ENCODE measurements around the gene PPP2R3C. TPM values are rescaled to one million over a fixed set of nuclear protein-coding genes. Genes with fewer than 3 reads are reported as not detected.

PPP2R3C gene
- total and polyA plus RNA-seq, 2 experiments from 2014 or later = 35.9 to 43.0 TPM

- Histone ChIP-seq H3K79me2 (replicated peaks; ENCODE audit: insufficient read depth) (no peaks in the 10 kb centered on the region), H3K4me3 (no peak overlapping the region), H3K27ac (ENCODE audit: low read depth) (no peak overlapping the region), H3F3A (replicated peaks; ENCODE audit: low read depth) (no peaks in the 10 kb centered on the region), H3K36me3 (ENCODE audit: insufficient read depth) (no peaks in the 10 kb centered on the region), H3K4me2 (no peak overlapping the region), H3K9me2 (ENCODE audit: insufficient read depth) (no peaks in the 10 kb centered on the region), H3K4me1 (ENCODE audit: insufficient read depth) (no peaks in the 10 kb centered on the region), H2AFZ (no peak overlapping the region), H3K27me3 (ENCODE audit: insufficient read depth) (no peaks in the 10 kb centered on the region), H4K20me1 (replicated peaks; ENCODE audit: insufficient read depth) (no peaks in the 10 kb centered on the region)
- Mint-ChIP-seq H3K4me3 (no peak overlapping the region), H3K4me1 (peaks cover 6% of the 10 kb centered on the region; the same call in 2 of the 3 replicates), H3K36me3 (ENCODE audit: low read depth) (peaks cover 10% of the 10 kb centered on the region; the same call in 2 of the 3 replicates), H3K27ac (no peak overlapping the region), H3K27me3 (ENCODE audit: insufficient read depth, low read depth, poor library complexity) (no peaks in the 10 kb centered on the region), H3K9me3 (no peaks in the 10 kb centered on the region; the same call in 2 of the 3 replicates)
- TF ChIP-seq JUNB (IDR thresholded peaks at IDR 0.05; ENCODE audit: unreplicated experiment) (no peak), EZH2 (IDR thresholded peaks at IDR 0.05; ENCODE audit: low read depth, unreplicated experiment) (no peak)
- no peak for ATAC-seq
- DNase-seq (ENCODE audit: low spot score) = no peak
Observed at GRCh38 chr14:35163384-35163783, 41.6 kb upstream of the PPP2R3C start.

GRCh38 chr14:35161231-35161630 is 39.4 kb upstream of the PPP2R3C start:
- H3K4me1 ChIP-seq (ENCODE audit: insufficient read depth) = 0 out of 2 replicates have a peak, but pooled peaks cover 3% of the 10 kb centered on the region
- H3K9me2 ChIP-seq (ENCODE audit: insufficient read depth) = no peaks in the 10 kb centered on the region
- Mint-ChIP-seq H3K4me3 (no peak overlapping the region), H3K4me1 (peaks cover 14% of the 10 kb centered on the region; the same call in 2 of the 3 replicates), H3K27me3 (ENCODE audit: insufficient read depth, low read depth, poor library complexity) (no peaks in the 10 kb centered on the region), H3K9me3 (no peaks in the 10 kb centered on the region), H3K36me3 (ENCODE audit: low read depth) (no peaks in the 10 kb centered on the region; the same call in 2 of the 3 replicates), H3K27ac (peak overlapping the region; percentile 47)
- no peaks in the 10 kb centered on the region for H3F3A ChIP-seq (replicated peaks; ENCODE audit: low read depth)
- no peaks in the 10 kb centered on the region for H3K79me2 ChIP-seq (replicated peaks; ENCODE audit: insufficient read depth)
- no peak for TF ChIP-seq JUNB (IDR thresholded peaks at IDR 0.05; ENCODE audit: unreplicated experiment)
- no peak for TF ChIP-seq ZNF462 (CRISPR knock-in tag; IDR thresholded peaks at IDR 0.05)
- TF ChIP-seq ETS1 (IDR thresholded peaks at IDR 0.05) = no peak
- no peak for TF ChIP-seq CTCF (conservative IDR thresholded peaks at IDR 0.05; ENCODE audit: low read depth in 2 of 2)
- H3K4me2 ChIP-seq = no peak overlapping the region
- H4K20me1 ChIP-seq (replicated peaks; ENCODE audit: insufficient read depth) = no peaks in the 10 kb centered on the region
- DNase-seq (ENCODE audit: low spot score) (no peak), ATAC-seq (no peak)
- H3K36me3 ChIP-seq (ENCODE audit: insufficient read depth) = no peaks in the 10 kb centered on the region
- no peak overlapping the region for H3K27ac ChIP-seq (ENCODE audit: low read depth)
- H2AFZ ChIP-seq = no peak overlapping the region
- H3K4me3 ChIP-seq = no peak overlapping the region
- H3K27me3 ChIP-seq (ENCODE audit: insufficient read depth) = no peaks in the 10 kb centered on the region
